T-helper 2 cell (primary cell): ENCODE measurements around the gene DLG5.

Source experiments
- DNase-seq, 5 experiments: peaks; one replicate each; pipeline versions ENCODE4 v3.0.0 to v3.0.0-alpha.2; 2012 to 2022

The DLG5 gene

GRCh38 chr10:77841711-77842375 is 84.7 kb downstream of the DLG5 start:
- DNase-seq: no peak

DNA sequence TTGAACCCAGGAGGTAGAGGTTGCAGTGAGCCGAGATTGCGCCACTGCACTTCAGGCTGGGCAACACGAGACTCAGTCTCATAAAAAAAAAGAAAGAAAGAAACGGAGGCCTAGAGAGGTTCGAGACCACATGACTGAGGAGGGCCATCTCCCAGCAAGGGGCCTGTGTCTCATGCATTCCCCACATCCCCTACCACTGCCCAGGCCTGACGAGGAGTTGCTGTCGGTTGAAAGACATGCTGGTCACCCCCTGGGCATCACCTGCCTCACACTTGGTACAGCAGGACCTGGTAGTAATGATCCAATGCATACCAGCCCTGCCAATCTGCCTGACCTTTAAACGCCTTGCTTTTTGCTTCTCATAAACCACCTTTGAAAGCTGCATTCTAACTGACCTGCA is 85.9 kb downstream of the DLG5 start:
- no peak for DNase-seq

GRCh38 chr10:77837925-77838595 is 88.5 kb downstream of the DLG5 start:
- DNase-seq: no peak

GRCh38 chr10:77837248-77837924 is 89.2 kb downstream of the DLG5 start:
- peak in 4 of 5 experiments; percentile 43 to 95 (median 56) for DNase-seq

- peak; percentile 27 to 96 (median 64) for DNase-seq
Observed at GRCh38 chr10:77836299-77836820, 90.2 kb downstream of the DLG5 start.

- no peak for DNase-seq
Observed at GRCh38 chr10:77835669-77836086, 90.9 kb downstream of the DLG5 start.

DNA sequence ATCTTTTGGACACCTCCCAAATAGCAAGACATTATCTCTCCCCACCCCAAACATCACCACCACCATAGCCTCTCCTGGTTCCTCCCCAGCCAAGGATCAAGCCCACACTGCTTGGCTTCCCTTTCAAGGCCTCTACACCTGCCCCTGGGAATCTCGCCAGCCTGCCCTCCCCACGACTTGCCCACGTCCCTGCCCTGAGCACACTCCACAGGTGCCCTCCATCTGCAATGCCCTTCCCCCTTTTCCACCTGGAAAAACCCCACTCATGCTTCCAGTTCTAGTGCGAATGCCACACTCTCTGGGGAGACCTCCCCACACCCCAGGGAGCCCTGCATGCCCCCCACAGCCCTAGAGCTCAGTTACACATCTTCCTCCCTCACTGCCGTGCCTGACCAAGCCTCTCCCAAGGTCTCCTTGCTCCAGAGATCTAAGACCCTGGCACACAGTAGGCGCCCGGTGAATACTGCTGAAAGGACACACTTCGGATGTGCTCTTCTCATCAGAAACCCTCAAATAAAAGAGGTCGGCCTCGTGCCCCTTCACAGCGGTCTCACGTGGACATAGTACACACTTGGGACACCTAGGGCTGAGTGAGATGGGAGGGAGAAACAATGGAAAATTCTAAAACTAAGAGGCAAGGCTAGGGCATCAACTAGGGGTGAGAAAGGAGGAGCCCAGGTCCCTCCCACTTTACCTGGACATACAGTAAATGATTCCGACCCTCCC is 91.4 kb downstream of the DLG5 start:
- DNase-seq: no peak

- no peak for DNase-seq
Observed at GRCh38 chr10:77834540-77834939, 92.0 kb downstream of the DLG5 start.

DNA sequence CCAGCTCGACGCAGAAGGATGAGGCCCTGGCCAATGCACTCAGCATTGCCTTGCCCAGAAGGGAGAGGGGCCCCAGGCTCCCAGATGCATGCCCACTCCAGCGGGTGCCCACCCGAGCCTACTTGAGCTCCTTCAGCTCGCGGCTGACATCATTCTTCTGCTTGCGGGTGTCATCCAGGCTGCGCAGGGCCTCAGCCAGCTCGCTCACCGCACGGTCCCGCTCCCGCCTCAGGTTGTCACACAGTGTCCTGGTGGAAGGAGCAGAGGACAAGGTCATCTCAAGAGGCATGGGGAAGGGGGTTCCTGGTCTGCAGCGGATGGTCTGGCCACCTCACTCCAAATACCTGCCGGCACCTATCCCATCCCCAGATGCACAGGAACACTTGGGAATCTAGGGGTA is 92.8 kb downstream of the DLG5 start:
- DNase-seq: no peak

GRCh38 chr10:77833225-77833624 is 93.3 kb downstream of the DLG5 start:
- no peak for DNase-seq

DNA sequence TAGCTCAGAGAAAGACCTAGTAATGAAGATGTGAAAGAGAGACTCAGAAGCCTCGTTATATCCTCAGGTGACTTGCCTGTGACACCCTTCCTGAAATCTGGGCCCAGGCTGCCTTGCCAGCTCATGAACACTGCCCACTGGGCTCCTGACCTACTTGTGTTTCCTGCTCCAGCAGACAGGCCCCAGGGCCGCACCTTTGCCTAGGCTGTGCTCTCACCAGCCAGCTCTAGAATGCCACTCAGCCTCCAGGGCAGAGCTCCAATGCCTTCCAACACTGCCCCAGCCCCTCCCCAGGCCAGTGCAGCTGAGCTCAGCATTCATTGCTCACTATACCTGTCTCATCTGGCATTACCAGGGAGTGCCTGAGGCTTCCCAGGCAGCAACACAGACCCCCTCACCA is 94.3 kb downstream of the DLG5 start:
- peak in 2 of 5 experiments; percentile 38 to 83 for DNase-seq

DNA sequence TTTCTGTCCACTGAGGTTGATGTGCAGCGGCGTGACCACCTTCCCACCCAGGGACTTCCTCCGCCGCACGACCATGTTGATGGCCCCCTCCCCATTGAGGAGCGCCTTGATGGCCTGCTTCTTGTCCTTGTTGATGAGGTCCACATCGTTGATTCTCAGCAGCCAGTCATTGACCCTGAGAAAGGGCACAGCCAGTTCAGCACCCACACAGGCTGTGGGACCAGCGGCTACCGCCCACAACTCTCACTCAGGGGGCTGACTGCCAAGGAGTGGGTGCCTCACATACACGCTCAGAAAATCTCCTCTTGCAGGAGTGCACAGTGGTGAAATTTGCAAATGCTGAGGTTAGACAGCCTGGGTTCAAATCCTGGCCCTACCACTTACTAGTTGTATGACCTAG is 97.2 kb downstream of the DLG5 start:
- DNase-seq: no peak

- no peak for DNase-seq
Observed at GRCh38 chr10:77828377-77828776, 98.2 kb downstream of the DLG5 start.

- no peak for DNase-seq
Observed at GRCh38 chr10:77827366-77827765, 99.2 kb downstream of the DLG5 start.

- no peak for DNase-seq
Observed at GRCh38 chr10:77825965-77826364, 100.6 kb downstream of the DLG5 start.

DNA sequence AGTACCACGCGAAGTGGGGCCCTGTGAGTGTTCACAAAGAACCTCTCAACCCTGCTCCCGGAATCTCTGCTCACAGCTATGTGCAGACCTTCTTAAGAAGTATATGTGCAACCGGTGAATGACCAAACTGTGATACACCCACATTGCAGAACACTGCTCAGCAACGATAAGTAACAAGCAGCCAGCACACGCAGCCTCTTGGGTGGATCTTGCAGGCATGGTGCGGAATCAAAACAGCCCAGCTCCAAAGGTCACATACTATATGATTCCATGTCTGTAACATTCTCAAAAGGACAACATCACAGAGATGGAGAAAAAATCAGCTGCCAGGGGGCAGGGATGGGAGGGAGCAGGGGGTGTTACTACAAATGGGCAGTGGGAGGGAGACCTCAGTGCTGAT is 101.6 kb downstream of the DLG5 start:
- no peak for DNase-seq

GRCh38 chr10:77823811-77824542 is 102.6 kb downstream of the DLG5 start:
- no peak for DNase-seq

GRCh38 chr10:77821551-77821950 is 105.0 kb downstream of the DLG5 start:
- DNase-seq: no peak

DNA sequence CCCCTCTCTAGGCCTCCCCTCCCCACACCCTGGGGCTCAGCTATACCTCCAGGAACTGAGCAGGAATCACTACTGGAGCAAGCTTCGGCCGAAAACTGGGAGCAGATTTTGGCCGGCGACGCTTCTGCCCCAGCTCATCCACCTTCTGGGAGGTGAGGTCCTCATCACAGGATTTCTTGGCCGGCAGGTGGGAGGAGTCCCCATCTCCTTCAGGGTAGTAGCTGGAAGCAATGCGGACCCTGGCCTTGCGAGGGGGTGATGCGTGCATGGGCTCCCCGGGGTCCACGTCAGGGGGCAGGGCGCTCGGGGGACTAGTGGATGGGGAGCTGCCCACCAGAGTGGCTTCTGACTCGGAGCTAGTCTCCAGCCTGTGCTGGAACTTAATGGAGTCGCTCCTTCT is 105.5 kb downstream of the DLG5 start:
- DNase-seq: no peak

DNA sequence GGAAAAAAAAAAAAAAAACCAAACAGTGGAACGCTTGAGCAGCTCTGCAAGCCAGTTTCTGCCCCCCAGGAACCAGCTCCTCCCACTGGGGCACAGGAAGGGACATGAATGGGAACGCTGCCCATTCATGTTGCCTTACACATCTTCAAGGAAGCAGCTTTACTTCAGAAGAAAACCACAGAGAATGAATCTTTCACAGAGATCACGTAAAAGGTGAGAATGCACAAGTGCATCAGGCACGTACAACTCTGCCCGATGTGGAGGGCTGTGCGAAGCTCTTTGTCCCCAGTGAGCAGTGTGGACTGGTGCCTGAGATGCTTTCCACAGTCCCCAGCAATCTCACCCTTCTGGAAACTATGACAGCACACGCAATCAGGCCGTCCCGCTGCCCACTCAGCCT is 106.2 kb downstream of the DLG5 start:
- DNase-seq: peak in 1 of 5 experiments; percentile 52

DNA sequence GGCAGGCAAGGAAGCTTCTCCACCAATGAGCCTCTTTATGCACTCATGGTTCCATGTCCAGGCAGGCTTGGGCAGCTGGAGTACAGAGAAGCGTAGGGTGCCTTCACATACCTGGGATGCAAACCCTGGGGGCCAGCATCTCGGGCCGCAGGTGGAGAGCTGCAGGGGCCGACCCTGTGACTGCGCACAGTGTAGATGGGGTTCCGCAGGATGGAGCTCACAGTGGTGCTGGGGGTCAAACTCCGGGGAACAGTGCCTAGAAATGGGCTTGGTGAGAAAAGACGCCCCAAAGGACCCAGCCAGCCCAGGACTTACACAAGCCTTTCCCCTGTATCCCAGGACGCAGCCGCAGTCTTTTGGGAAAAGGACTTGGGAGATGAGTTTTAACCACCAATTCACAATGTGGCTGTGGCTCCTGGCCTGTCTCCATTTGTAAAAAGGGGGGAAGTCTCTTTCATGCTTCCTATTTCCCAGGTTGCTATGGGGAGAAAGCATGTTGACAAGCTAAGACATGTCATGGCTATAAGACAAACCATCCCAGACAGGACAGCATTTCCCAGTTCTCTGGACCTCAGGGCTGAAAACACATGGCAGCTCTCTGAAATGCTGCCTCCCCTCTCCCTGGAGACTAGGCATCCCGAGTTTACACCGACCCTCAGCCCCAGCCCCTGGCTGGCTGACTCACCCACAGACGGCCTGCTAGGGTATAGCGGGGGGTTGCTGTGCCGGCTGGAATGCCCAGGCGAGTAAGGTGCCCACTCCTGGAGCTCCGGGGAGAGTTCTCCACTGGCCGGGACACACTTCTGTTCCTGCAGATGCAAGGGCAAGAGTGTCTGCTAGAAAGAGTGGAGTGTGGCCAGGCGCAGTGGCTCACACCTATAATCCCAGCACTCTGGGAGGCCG is 107.1 kb downstream of the DLG5 start:
- DNase-seq: no peak
